ENCODE measurements around the gene PSMA8. TPM values are rescaled to one million over a fixed set of nuclear protein-coding genes. Genes with fewer than 3 reads are reported as not detected.

PSMA8 gene
- total RNA-seq, 1 donor from 2014 or later = not detected

GRCh38 chr18:26090130-26091046 is 43.3 kb upstream of the PSMA8 start, which contains the start of gene SS18:
TSS of gene SS18 (minus strand) at chr18:26090613. CDS start at chr18:26090569, 44 bp downstream.
- peaks cover 28% of the 10 kb centered on the region for H3K4me1 Mint-ChIP-seq (ENCODE audit: unreplicated experiment)
- peak; percentile 97 for DNase-seq (ENCODE audit: extremely low spot score, unreplicated experiment)
- H3K27me3 Mint-ChIP-seq (ENCODE audit: unreplicated experiment) = no peaks in the 10 kb centered on the region
- peak within 1 kb of the TSS; percentile 95 for H3K27ac Mint-ChIP-seq (ENCODE audit: unreplicated experiment)
- H3K4me3 Mint-ChIP-seq (ENCODE audit: unreplicated experiment) = peak within 1 kb of the TSS; percentile 94
- no peaks in the 10 kb centered on the region for H3K9me3 Mint-ChIP-seq (ENCODE audit: unreplicated experiment)
- peak; percentile 10 for TF ChIP-seq CTCF (IDR thresholded peaks at IDR 0.05)
- peaks cover 8% of the 10 kb centered on the region for H3K36me3 Mint-ChIP-seq (ENCODE audit: unreplicated experiment)

GRCh38 chr18:26091047-26091630 is 42.5 kb upstream of the PSMA8 start:
- DNase-seq (ENCODE audit: extremely low spot score, unreplicated experiment) = peak; percentile 85
- Mint-ChIP-seq H3K27ac (ENCODE audit: unreplicated experiment) (peak overlapping the region; percentile 95), H3K4me3 (ENCODE audit: unreplicated experiment) (peak overlapping the region; percentile 94), H3K4me1 (ENCODE audit: unreplicated experiment) (peaks cover 28% of the 10 kb centered on the region), H3K27me3 (ENCODE audit: unreplicated experiment) (no peaks in the 10 kb centered on the region), H3K36me3 (ENCODE audit: unreplicated experiment) (peaks cover 8% of the 10 kb centered on the region), H3K9me3 (ENCODE audit: unreplicated experiment) (no peaks in the 10 kb centered on the region)
- TF ChIP-seq CTCF (IDR thresholded peaks at IDR 0.05) = no peak

GRCh38 chr18:26096852-26097251 is 36.8 kb upstream of the PSMA8 start:
- no peaks in the 10 kb centered on the region for H3K4me1 Mint-ChIP-seq (ENCODE audit: unreplicated experiment)
- no peak overlapping the region for H3K4me3 Mint-ChIP-seq (ENCODE audit: unreplicated experiment)
- H3K9me3 Mint-ChIP-seq (ENCODE audit: unreplicated experiment) = peaks cover 4% of the 10 kb centered on the region
- TF ChIP-seq CTCF (IDR thresholded peaks at IDR 0.05) = no peak
- DNase-seq (ENCODE audit: extremely low spot score, unreplicated experiment) = no peak
- H3K27ac Mint-ChIP-seq (ENCODE audit: unreplicated experiment) = no peak overlapping the region
- no peaks in the 10 kb centered on the region for H3K36me3 Mint-ChIP-seq (ENCODE audit: unreplicated experiment)
- peaks cover 14% of the 10 kb centered on the region for H3K27me3 Mint-ChIP-seq (ENCODE audit: unreplicated experiment)

- Mint-ChIP-seq H3K27me3 (ENCODE audit: unreplicated experiment) (peaks cover 16% of the 10 kb centered on the region), H3K4me1 (ENCODE audit: unreplicated experiment) (no peaks in the 10 kb centered on the region), H3K4me3 (ENCODE audit: unreplicated experiment) (no peak overlapping the region), H3K9me3 (ENCODE audit: unreplicated experiment) (peaks cover 4% of the 10 kb centered on the region), H3K36me3 (ENCODE audit: unreplicated experiment) (no peaks in the 10 kb centered on the region), H3K27ac (ENCODE audit: unreplicated experiment) (no peak overlapping the region)
- no peak for DNase-seq (ENCODE audit: extremely low spot score, unreplicated experiment)
- TF ChIP-seq CTCF (IDR thresholded peaks at IDR 0.05) = no peak
These were observed 36.1 kb upstream of the PSMA8 start for GRCh38 chr18:26097563-26097962.

GRCh38 chr18:26103579-26103978 is 30.1 kb upstream of the PSMA8 start:
- TF ChIP-seq CTCF (IDR thresholded peaks at IDR 0.05) = peak; percentile 20
- Mint-ChIP-seq H3K4me1 (ENCODE audit: unreplicated experiment) (no peaks in the 10 kb centered on the region), H3K27ac (ENCODE audit: unreplicated experiment) (no peak overlapping the region), H3K9me3 (ENCODE audit: unreplicated experiment) (peaks cover 6% of the 10 kb centered on the region), H3K36me3 (ENCODE audit: unreplicated experiment) (no peaks in the 10 kb centered on the region), H3K4me3 (ENCODE audit: unreplicated experiment) (no peak overlapping the region), H3K27me3 (ENCODE audit: unreplicated experiment) (peaks cover 31% of the 10 kb centered on the region)
- no peak for DNase-seq (ENCODE audit: extremely low spot score, unreplicated experiment)
